GM12878 (cell line): ENCODE results near the gene TBXAS1. TPM values are rescaled to one million over a fixed set of nuclear protein-coding genes. Genes with fewer than 3 reads are reported as not detected.
"Not testable (repeated sequence)": the region's sequence is repeated elsewhere in the genome, so short reads cannot be mapped to it uniquely, and the experiment has no call there.

Source experiments
- ATAC-seq: fragments of 200-7000 bp; cut with Tn5 transposase; 3 replicates; pipeline ENCODE4 v1.9.1; 2020; ENCODE audit warnings: mild to moderate bottlenecking, moderate library complexity
- BruUV-seq: library from RNA; stranded (reverse); fragments of 400-500 nt; replicated peaks from 2 replicates; lab custom pipeline; 2021; lab: Mats Ljungman, UMichigan
- CTCF ChIA-PET: fragments of 300-600 bp; sonication (Branson Sonifier 250); formaldehyde crosslinking; extraction: SDS; loops from one replicate; lab custom pipeline; 2021; ENCODE audit warnings: inconsistent platforms; lab: Yijun Ruan, JAX
- POLR2A ChIA-PET: fragments of 350-600 bp; formaldehyde crosslinking; extraction: SDS; loops from one replicate; lab custom pipeline; 2021; ENCODE audit warnings: inconsistent platforms; lab: Charles Lee
- RAD21 ChIA-PET: fragments of 300-600 bp; sonication (Branson Sonifier 250); formaldehyde crosslinking; loops from one replicate; lab custom pipeline; 2023; ENCODE audit warnings: antibody characterized with exemption; ENCODE audit not compliant: unreplicated experiment; lab: Charles Lee
- SMC1A ChIA-PET: fragments of 300-600 bp; sonication (Branson Sonifier 250); formaldehyde crosslinking; loops from one replicate; lab custom pipeline; 2023; ENCODE audit not compliant: unreplicated experiment, uncharacterized antibody; lab: Charles Lee
- DNase-seq: peaks from one replicate; pipeline ENCODE4 v3.0.0-alpha.2; 2011; ENCODE audit warnings: low read depth, low spot score
- FAIRE-seq: peaks from 3 replicates; lab custom pipeline; 2011; peaks lifted over from hg19 to GRCh38; lab: Jason Lieb, UNC
- H2AFZ ChIP-seq: 2 replicates; pipeline ENCODE4 v1.6.0; 2011; ENCODE audit warnings: low read depth, low read length, control low read depth; ENCODE audit not compliant: control insufficient read depth
- H3K27ac ChIP-seq: 2 replicates; pipeline ENCODE4 v1.5.1; 2011; ENCODE audit warnings: control low read depth; ENCODE audit not compliant: control insufficient read depth, insufficient read depth
- H3K27me3 ChIP-seq, 2 experiments: replicated peaks in 1 of 2; 2 replicates each; pipeline versions ENCODE4 v1.6.0 to v1.6.1; 2011; ENCODE audit warnings: low read length in 1 of 2; ENCODE audit not compliant: control insufficient read depth in 2 of 2, insufficient read depth in 2 of 2
- H3K36me3 ChIP-seq, 2 experiments: 2 replicates each; pipeline ENCODE4 v1.5.1; 2011; ENCODE audit warnings: low read length in 1 of 2; ENCODE audit not compliant: control insufficient read depth in 2 of 2, insufficient read depth in 2 of 2
- H3K4me1 ChIP-seq: 2 replicates; pipeline ENCODE4 v1.6.1; 2011; ENCODE audit warnings: mild to moderate bottlenecking, low read length, moderate library complexity, mixed read lengths; ENCODE audit not compliant: control insufficient read depth, insufficient read depth
- H3K4me2 ChIP-seq: 2 replicates; pipeline ENCODE4 v1.6.0; 2011; ENCODE audit warnings: control low read depth; ENCODE audit not compliant: control insufficient read depth, insufficient read depth
- H3K4me3 ChIP-seq: fragments of 200-600 bp; sonication (generic); 2 replicates; pipeline ENCODE4 v1.5.1; 2016
- H3K79me2 ChIP-seq: 2 replicates; pipeline ENCODE4 v1.6.0; 2011; ENCODE audit warnings: low read length; ENCODE audit not compliant: control insufficient read depth, insufficient read depth
- H3K9ac ChIP-seq: 2 replicates; pipeline ENCODE4 v1.8.0; 2011; ENCODE audit warnings: low read length, control low read depth, mixed read lengths; ENCODE audit not compliant: control insufficient read depth, insufficient read depth
- H3K9me3 ChIP-seq: replicated peaks from 3 replicates; pipeline ENCODE4 v1.5.1; 2011; ENCODE audit warnings: mild to moderate bottlenecking, low read length; ENCODE audit not compliant: control insufficient read depth, insufficient read depth
- H4K20me1 ChIP-seq: 2 replicates; pipeline ENCODE4 v1.6.0; 2011; ENCODE audit not compliant: control insufficient read depth, insufficient read depth
- ASH2L ChIP-seq: fragments of 300-600, 200-600 bp; sonication (generic); IDR thresholded peaks from 2 replicates; pipeline ENCODE4 v1.6.1; 2017; ENCODE audit warnings: low read depth, mild to moderate bottlenecking, borderline replicate concordance
- BACH1 ChIP-seq: fragments of 450-650 bp; IDR thresholded peaks from 2 replicates; pipeline ENCODE4 v1.6.1; 2017; ENCODE audit warnings: mild to moderate bottlenecking, borderline replicate concordance
- CUX1 ChIP-seq: IDR thresholded peaks from 2 replicates; pipeline ENCODE4 v1.6.1; 2012; ENCODE audit warnings: improper control_type of control experiment, low read depth, low read length; ENCODE audit not compliant: insufficient replicate concordance
- HCFC1 ChIP-seq: fragments of 150-350 bp; IDR thresholded peaks from 2 replicates; pipeline ENCODE4 v1.6.1; 2014; ENCODE audit warnings: low read length
- MTA3 ChIP-seq: IDR thresholded peaks from 2 replicates; pipeline ENCODE4 v1.6.1; 2012; ENCODE audit warnings: low read length, inconsistent platforms, borderline replicate concordance
- NFXL1 ChIP-seq: fragments of 450-650 bp; IDR thresholded peaks from 2 replicates; pipeline ENCODE4 v1.6.1; 2017; ENCODE audit warnings: antibody characterized with exemption, mild to moderate bottlenecking, borderline replicate concordance
- YBX1 ChIP-seq: fragments of 450-650 bp; IDR thresholded peaks from 2 replicates; pipeline ENCODE4 v1.6.1; 2016; ENCODE audit warnings: antibody characterized with exemption
- ZNF274 ChIP-seq: IDR thresholded peaks from one replicate; pipeline ENCODE4 v1.8.0; 2011; ENCODE audit not compliant: insufficient read length, insufficient read depth
- ZSCAN29 ChIP-seq: fragments of 450-650 bp; IDR thresholded peaks from 2 replicates; pipeline ENCODE4 v1.6.1; 2017; ENCODE audit warnings: mild to moderate bottlenecking, moderate library complexity
- WGBS: methylation state at CpG from one replicate; pipeline ENCODE4 v1.1.6; 2016; ENCODE audit warnings: low lambda C conversion rate; ENCODE audit not compliant: insufficient replicate concordance, insufficient coverage; ENCODE audit errors: missing lambda C conversion rate; 5-methylcytosine and 5-hydroxymethylcytosine counted together
- in situ Hi-C: fragments of 300-500 bp; cut with MboI; formaldehyde crosslinking; loops from 9 replicates; pipeline ENCODE4 v1.14.3; 2018; ENCODE audit warnings: mixed read lengths
- intact Hi-C: fragments of 100-400 bp; cut with micrococcal nuclease; formaldehyde crosslinking; loops from one replicate; pipeline ENCODE4 v1.14.2; 2022; ENCODE audit not compliant: unreplicated experiment
- polyA plus RNA-seq, 11 experiments: library from polyadenylated mRNA; depleted of rRNA in 4 of 11; unstranded in 6 of 11; stranded (reverse) in 5 of 11; fragments of >200 nt; fragmentation: Nextera tagmentation in 4 of 11; fragmentation: Illumina TruSeq in 1 of 11; extraction: Ambion mirVana in 4 of 11; extraction: Trizol in 1 of 11; gene quantifications; 1 replicate in 1 of 11; 2 replicates in 10 of 11; pipeline versions ENCODE4 v1.2.1 to v1.2.3, GENCODE V29; 2011 to 2016; ENCODE audit warnings: inconsistent platforms in 2 of 11, missing spikeins in 2 of 11, low read depth in 1 of 11
- total RNA-seq, 4 experiments: library from RNA; depleted of rRNA in 3 of 4; stranded (reverse); fragments of >200 nt in 3 of 4; fragmentation: Illumina TruSeq in 1 of 4; extraction: Trizol in 1 of 4; gene quantifications; 2 replicates each; pipeline versions ENCODE4 v1.2.1 to v1.2.3, GENCODE V29; 2013 to 2021

Gene TBXAS1
- total and polyA plus RNA-seq, 10 of the 15 experiments (the other 5 are each of a cell fraction or from before 2014, with no cell fraction given): 1.5 to 32.7 (median 16.3) TPM

GRCh38 chr7:139924461-139924860, 95.4 kb downstream of the TBXAS1 start (continued):
- no peak for TF ChIP-seq CUX1
- no peak for TF ChIP-seq MTA3
- TF ChIP-seq YBX1: no peak
- no peak for TF ChIP-seq BACH1
- no peak for TF ChIP-seq ZNF274
- no peak for TF ChIP-seq ASH2L
- no peak for TF ChIP-seq ZSCAN29
- TF ChIP-seq NFXL1: no peak
- no peak for TF ChIP-seq HCFC1
- TF ChIP-seq, all 136 proteins: peak for 0

GRCh38 chr7:139929221-139929620, 100.2 kb downstream of the TBXAS1 start:
- H3K9me3 ChIP-seq, ATAC-seq, H3K27ac ChIP-seq, BruUV-seq, H3K79me2 ChIP-seq, H3K27me3 ChIP-seq, H4K20me1 ChIP-seq, H2AFZ ChIP-seq, POLR2A ChIA-PET, in situ Hi-C loops, DNase-seq, FAIRE-seq, H3K36me3 ChIP-seq, H3K4me3 ChIP-seq, H3K4me1 ChIP-seq, H3K9ac ChIP-seq, H3K4me2 ChIP-seq, intact Hi-C loops: not testable (repeated sequence)
- WGBS: 79% methylated on average over 8 of the region's 8 CpGs
- ChIA-PET SMC1A (interaction anchor here (1.7 kb wide), 1 partner anchor 30 kb away, joined by 3 read pairs; no protein-coding TSS in a partner anchor), CTCF (interaction anchor here (2.0 kb wide), 1 partner anchor 12 kb away, joined by 4 read pairs; no protein-coding TSS in a partner anchor), RAD21 (interaction anchor here (0.8 kb wide), 1 partner anchor 10 kb away, joined by 3 read pairs; no protein-coding TSS in a partner anchor)
